Ramos (cell line): ENCODE data around the gene RNF207.

Experiments used
- in situ Hi-C: fragments of 300-500 bp; cut with MboI; formaldehyde crosslinking; loops from one replicate; pipeline ENCODE4 v1.14.3; 2022; ENCODE audit warnings: low sequenced_read_pairs; ENCODE audit not compliant: unreplicated experiment

The RNF207 gene, protein sequence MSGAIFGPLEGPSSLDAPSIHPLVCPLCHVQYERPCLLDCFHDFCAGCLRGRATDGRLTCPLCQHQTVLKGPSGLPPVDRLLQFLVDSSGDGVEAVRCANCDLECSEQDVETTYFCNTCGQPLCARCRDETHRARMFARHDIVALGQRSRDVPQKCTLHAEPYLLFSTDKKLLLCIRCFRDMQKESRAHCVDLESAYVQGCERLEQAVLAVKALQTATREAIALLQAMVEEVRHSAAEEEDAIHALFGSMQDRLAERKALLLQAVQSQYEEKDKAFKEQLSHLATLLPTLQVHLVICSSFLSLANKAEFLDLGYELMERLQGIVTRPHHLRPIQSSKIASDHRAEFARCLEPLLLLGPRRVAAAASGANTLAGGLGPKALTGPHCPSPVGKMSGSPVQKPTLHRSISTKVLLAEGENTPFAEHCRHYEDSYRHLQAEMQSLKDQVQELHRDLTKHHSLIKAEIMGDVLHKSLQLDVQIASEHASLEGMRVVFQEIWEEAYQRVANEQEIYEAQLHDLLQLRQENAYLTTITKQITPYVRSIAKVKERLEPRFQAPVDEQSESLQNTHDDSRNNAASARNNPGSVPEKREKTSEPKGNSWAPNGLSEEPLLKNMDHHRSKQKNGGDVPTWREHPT

DNA sequence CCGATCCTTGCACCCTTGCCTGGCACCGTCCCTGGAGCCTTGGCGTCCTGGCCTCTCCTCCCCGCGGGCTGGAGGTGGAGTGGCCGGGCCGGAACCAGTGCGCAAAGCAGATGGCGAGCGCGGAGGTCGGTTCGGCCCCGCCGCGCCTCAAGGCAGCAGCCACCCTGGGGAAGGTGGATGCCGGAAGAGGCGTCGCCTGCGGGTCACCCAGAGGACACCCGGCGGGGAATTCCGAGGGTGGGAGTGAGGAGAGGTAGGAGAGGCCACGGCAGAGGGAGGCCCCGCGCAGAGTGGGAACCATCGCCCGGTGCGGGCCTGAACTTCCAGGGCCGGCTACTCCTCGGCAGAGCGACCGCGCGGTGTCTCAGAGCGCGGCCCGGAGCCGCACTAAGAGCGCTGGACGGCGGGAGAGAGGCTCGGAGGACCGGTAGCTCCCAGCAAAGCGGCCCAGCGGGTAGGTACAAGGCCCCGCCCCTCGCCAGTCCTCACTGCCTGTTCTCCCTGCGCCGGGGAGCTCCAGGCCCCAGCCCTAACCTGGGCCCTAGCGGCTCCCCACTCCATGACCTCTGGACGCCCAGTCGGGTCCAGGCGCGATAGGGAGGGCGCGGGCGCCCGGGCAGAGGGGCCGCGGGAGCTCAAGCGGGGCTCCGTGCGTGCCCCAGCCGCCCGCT, at the start of gene RNF207:
TSS of gene RNF207 (plus strand) at position 271 of the 671 bp plus-strand sequence. CDS start 417 bp downstream, outside the sequence.
- in situ Hi-C loops = no loop called here

DNA sequence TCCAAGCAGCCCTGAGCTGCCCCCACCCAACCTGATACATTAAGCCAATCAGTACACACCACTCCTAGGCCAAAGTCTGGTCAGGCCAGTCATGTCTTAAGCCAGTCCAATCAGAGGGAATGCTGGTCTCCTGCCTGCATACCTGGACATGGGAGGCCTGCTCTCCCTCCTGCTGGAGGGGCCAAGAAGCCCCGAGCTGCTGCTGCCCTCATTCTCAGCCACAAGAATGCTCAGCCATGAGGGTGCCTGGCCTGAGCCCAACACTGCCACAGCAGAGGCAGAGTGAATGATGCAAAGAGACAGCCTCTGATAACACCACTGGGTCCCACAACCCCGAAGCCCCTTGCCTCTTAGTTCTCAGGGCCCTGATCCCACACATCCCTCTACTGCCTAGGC, 48.8 kb upstream of the RNF207 start:
- in situ Hi-C loops = no loop called here

DNA sequence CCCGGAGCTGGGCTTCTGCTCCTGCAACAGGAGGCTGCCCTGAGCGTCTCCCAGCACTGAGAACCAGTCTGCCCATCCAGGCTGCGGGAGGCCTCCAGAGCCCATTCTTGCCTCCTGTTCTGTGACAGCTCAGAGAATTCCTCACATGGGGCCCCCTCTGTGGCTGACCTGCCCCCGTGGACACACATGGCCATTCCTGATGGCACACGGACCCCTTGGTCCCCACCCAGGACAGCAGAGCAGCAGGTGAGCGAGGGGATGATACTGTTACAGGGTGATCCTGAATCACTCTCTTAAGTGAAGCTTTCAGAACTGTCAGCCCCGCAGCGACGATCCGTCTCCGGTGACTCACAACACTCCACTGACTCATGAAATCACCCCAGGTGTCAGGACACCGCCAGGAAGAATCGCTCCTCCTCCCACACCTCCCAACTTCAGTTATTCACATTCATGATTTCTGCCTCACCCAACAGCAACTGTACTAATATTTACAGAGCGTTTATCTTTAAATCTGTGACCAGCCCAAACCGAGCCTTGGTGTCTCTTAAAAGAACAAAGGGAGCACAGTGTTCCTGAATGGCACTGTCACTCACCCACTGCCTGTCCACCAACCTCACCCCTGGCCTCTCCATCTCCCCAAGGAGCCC, 48.3 kb upstream of the RNF207 start:
- in situ Hi-C loops = no loop called here

DNA sequence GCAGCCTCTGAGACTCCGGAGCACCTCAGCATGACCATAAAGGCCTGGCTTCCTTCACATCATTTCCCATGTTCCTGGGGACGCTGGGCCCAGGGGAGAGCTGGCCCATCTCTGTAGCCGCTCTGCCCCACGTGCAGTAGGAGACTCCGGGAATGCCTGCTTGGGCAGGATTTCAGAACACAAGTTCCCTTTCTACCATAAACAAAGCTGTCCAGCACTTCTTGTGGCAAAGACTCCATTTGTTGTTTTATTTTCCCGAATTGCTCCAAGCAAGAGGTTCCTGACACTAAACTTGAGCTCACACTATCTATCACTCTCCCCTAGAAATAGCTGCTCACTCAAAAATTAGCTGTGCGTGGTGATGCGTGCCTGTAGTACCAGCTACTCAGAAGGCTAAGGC, 47.7 kb upstream of the RNF207 start:
- in situ Hi-C loops = no loop called here

DNA sequence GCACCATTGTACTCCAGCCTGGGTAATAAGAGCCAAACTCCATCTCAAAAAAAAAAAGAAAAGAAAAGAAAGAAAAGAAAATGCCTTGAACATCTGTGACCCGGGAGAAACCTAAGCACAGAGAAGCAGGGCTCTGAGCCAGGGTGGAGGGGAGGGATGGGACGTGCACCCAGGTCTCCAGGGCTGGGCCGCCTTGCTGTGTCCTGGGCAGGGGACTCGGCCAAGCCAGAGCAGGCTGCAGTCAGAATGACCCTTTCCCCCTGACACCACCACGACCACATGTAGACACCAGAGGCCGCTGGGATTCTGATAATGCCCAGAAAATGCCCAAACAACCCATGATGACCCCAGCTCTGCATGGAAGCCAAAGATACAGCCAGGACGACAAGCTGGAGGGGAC, 43.6 kb upstream of the RNF207 start:
- in situ Hi-C loops = no loop called here

DNA sequence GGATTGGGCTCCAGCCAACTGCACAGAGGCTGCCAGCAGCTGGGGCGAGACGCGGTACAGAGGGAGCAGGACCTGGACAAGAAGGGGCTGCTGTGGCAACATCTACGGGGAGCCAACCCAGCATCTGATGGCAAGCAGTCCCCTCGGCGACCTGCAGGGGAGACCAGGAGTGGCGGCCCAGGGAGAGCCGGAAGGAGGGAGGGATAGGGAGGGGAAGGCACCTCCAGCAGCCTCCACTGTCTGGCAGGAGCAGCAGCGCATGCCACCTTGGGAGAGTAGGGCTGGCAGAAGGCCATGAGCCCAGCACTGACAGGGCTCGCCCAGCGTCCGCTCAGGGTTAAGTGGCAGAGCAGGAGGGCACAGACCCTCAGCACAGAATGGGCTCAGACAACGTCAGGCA, 43.1 kb upstream of the RNF207 start:
- in situ Hi-C loops = no loop called here

DNA sequence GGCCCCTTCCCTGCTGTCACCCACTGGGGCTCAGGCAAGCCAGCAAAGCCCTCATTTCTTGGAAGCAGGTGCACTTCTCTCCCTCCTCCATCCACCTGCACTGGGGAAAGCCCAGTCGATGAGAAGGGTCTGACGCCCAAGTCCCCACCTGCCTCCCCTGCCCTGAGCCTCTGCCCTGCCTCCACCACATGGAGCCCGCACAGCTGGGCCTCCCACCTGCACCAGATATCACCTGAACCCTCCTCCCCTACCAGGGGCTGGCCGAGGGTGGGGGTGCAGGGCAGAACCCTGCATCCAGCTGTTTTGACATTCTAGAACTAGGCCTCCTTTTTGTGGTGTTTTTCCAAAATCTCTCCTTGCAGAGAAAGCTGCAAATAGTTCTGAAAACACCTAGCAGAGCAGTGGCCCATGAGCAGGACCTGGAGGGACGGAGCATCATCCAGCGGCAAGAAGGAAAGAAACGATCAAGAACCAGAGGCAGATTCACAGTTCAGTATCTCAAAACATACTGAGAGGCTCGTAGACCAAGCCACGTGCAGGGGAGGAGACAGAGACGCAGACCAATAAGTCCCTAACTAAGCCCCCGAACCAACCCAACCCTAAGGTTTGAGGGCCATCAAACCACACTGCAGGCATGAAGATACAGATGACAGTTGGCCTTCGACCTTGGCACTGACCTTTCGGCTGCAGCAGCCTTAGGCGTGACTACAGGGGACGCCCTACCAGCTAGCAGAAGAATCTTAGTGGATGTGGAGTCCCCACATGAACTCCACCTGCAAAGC, 42.5 kb upstream of the RNF207 start:
- in situ Hi-C loops = no loop called here

DNA sequence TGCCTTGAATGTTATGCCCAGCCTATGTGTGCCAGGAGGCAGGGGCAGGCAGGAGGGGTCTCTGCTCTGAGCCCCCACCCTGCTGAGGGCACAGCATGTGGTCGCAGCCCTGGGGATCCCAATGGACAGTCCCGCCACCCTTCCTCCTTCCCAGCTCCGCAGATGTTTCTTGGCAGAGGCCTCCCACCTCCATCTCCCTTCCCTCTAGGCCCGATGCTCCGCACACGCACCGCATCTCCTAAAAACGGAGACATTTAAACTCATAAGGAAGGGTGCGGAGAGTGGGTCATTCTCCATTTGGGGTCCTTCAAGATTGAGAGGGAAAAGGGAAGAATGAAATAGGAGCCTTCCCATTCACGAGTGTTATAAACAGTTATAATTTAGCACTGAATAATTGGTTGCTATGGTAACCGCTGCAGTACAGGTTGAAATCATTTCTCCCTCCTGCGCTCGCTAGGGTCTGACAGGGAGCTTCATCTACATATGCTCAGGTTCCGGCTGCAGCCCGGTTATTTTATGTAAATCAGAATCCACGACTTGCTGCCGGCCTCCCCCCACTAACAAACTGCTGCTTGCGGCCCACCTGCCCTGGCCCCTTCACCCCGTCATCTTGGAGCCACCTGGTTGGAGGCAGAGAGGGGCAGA, 41.8 kb upstream of the RNF207 start:
- in situ Hi-C loops = no loop called here

DNA sequence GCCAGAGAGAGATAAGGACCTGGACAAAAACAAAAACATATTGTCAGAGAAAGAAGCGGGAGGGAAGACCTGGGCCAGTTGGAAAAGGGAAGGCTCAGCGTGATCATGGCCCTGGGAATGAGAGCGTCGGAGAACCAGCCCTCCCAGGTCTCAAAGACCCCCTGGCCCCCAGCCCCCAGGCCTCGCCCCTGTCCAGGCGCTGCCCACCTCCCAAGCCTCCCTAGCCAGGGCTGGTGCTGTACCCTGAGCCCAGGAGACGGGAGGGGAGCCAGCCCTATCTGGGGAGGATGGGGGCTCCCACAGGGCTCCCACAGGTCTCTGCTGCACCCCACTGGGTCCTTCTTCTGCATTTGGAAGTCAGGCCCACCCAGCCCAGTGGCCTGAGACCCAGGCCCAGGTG, 40.9 kb upstream of the RNF207 start:
- in situ Hi-C loops = no loop called here

DNA sequence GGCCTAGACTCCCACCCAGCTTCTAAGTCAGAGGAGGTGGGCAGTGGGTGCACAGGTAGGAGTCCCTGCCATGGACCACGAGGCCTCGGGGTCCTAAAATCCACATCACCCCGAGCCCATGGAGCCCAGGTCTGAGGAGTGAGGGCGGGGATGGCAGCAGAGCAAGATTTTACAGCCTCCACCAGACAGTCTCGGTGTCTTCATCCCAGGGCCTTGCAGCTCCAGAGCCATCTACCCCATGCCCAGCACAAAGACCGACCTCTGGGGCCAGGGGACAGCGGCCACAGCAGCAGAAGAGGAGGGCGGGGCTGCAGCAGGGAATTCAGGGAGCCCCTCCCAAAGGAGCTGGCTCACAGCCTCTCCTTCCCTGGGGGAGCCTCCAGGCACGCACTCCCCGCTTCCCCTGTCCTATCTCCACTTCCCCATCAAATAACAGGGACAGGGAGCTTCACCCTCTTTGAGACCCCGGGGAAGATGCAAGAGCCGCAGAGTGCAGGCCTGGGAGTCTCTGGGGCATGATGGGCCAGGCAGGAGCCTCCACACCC, 40.4 kb upstream of the RNF207 start:
- in situ Hi-C loops = no loop called here

DNA sequence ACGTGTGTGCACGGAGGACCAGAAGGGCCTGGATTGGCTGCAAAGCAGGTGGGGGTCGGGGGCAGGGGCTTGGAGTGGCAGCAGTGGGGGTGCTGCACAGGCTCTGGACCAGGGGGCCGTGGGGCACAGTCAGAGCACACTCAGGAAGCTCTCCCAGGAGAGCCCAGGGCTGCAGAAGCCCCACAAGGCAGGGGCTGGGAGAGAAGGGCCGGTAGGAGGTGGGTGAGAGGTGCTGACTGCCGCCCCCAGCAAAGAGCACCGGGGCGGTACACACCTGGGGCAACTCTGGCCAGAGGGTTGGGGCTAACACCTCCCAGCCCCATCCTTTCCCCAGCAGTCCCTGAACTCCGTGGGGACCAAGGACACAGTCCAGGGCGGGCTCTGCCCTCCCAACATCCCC, 39.7 kb upstream of the RNF207 start:
- in situ Hi-C loops = no loop called here

DNA sequence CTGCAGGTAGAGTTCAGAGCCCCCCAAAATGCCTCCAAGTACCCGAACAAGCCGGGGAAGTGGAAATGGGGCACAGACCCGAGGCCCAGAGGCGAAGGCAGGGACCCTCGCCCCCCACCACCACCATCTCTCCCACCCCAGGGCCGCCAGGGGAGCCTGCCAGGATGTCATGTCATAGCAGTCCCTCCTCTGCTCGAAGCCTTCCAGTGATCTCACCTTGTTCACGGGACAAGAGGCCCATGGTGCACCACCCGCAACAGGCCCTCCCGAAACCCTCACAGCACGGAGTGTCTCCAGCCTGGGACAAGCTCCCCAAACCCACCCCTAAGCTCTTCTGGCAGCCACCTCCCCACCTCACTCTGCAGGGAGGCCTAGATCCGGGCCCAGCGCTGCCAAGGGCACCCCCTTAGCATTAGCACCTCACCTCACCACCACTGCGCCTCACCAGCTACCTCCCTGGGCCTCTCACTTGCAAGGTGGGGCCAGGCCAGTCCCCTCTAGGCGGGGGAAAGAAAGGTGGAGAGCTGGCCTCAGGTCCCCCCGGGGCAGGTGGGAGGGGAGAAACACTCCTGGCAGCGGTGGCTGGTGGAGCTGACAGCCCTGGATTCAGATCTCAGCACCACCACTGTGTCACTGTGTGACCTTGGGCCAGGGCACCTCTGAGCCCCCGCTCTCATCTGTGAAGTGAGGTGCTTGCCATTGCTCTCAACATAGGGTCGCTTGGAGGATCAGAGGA, 39.1 kb upstream of the RNF207 start:
- in situ Hi-C loops = no loop called here

DNA sequence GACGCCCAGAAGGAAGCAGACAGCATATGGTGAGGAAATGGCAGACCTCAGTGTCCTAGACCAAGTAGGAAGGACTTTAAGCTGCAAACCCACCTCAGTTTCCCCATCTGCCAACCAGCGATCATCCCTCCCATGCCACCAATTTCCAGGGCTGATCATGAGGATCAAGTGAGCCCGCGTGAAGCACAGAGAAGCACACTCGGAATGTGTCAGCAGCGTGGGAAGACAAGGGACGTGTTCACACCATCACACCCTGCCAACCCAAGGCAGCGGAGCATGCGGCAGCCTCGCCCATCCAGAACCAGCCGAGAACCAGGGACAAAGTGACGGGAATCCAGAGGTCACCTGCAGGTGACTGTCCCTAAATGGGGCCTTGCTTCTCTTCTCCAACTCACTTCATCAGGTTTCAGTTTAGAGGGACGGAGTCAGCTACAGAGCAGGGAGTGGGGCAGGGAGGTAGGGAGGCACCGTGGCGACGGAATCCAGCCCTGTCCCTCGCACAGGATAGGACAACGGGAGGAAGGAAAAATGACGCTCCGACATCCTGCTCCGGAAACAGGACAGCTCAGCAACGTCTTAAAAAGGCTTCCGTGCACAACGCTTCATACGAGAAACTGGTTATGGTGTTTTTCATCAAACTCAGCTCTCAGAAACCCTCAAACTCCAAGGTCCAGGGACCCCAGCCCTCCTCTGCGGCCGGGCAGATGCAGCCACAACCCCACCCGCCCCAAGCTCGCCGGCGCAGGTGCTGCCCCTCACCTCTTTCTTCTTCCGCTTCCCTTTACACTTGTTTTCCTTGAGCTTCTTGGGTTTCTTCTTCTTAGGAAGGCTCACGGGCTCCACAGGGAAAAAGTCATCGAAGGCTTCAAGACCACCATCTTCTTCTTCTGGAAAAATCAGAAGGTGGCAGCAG, 38.3 kb upstream of the RNF207 start:
- in situ Hi-C loops = no loop called here

DNA sequence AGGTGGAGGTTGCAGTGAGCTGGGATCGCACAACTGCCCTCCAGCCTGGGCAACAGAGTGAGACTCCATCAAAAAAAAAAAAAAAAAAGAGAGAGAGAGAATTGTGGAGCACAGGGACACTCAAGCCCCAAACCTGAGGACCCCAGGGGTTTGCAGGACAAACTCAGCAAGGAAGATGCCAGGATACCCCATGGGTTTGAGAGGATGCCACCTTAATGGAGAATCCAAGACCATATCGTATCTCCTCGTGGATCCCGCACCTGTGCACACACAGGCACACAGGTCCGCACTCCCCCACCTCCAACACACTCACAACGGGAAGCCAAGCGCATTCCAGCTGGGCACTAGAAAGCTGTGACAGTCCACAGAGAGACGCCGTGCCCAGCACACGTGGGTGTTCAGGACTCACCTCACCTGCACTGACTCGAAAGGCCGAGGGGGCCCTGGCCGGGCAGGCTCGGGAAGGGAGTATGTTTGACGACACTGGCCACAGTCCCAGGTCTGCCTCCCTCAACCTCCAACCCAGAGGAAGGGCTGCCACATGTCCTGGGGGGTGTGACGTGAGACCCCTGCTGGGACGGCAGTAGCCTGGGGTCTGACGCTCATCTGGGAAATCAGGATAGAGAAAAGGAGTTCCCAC, 36.9 kb upstream of the RNF207 start:
- in situ Hi-C loops = no loop called here

DNA sequence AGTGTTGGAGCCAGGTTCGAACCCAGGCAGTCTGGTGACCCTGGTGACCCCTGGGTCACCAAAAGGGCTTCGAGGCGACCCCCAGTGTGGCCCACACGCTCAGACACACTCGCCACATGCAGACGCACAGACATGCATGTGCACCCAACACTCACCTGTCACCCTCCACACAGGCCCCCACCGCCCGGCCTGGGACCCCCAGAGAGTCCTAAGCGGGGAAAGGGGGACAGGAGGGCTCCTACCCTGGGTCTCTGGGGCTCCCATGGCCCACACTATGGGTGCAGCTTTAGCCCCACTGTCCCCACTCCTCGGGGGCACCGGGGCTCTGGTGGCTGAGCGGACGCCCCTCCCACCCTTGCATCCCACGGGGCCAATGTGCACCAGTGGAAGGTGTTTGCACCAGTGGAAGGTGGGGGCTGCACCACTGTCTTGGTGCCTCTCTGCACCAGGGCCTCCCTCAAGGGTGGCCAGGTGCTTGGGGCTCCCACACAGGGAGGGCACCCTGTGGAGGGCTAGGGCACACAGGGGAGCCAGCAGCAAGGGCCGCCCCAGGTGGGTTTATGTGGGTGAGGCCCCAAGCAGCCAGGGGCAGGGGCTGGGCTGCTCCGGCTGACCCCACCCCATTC, 35.7 kb upstream of the RNF207 start:
- in situ Hi-C loops = no loop called here

DNA sequence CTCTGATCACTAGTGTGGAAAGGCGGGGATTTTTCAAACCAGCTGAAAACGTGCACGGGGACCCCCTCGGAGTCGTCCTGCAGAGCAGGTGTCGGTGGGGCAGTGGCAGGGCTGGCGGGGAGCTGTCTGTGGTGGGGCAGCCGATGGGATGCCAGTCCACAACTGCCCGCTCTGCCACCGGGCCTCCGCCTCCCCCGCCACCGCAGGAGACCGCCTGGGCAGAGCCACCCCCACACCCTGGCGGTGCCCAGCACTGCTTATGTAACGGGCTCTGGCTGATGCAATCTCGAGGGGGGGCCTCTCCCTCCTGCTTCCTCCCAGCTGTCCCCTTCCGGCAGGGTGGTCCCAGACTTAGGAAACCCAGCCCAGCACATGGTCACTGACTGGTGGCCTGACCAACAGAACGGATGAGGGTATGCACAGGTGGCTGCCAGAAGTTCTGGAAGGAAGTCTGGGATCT, 35.1 kb upstream of the RNF207 start:
- in situ Hi-C loops = no loop called here
